K562 (cell line): ENCODE measurements around the gene GRIK5. TPM values are rescaled to one million over a fixed set of nuclear protein-coding genes. Genes with fewer than 3 reads are reported as not detected.

Source experiments
- CHD1 ChIP-seq: fragments of 200-600 bp; sonication (generic); IDR thresholded peaks from one replicate; pipeline ENCODE4 v1.6.1; 2012; ENCODE audit warnings: mild to moderate bottlenecking, moderate library complexity, low read length, inconsistent platforms
- CHD4 ChIP-seq: fragments of 200-600 bp; sonication (generic); IDR thresholded peaks from 3 replicates; pipeline ENCODE4 v1.6.1; 2012; ENCODE audit warnings: low read depth, mild to moderate bottlenecking, mixed read lengths, low read length, inconsistent platforms; ENCODE audit not compliant: insufficient read depth, insufficient replicate concordance, poor library complexity, severe bottlenecking
- CREB3 ChIP-seq: fragments of 450-650 bp; conservative IDR thresholded peaks from 2 replicates; pipeline ENCODE4 v1.6.1; 2016; ENCODE audit warnings: missing genetic modification characterization, low read depth, mild to moderate bottlenecking, missing compliant biosample characterization, moderate library complexity
- CREB5 ChIP-seq: fragments of 250-450 bp; sonication (Bioruptor Pico); IDR thresholded peaks from 2 replicates; pipeline ENCODE4 v1.5.0; 2020; ENCODE audit warnings: mild to moderate bottlenecking
- CXXC5 ChIP-seq: fragments of 250-450 bp; sonication (Bioruptor Pico); IDR thresholded peaks from 2 replicates; pipeline ENCODE4 v1.8.0; 2022; ENCODE audit warnings: inconsistent platforms, mild to moderate bottlenecking, moderate library complexity
- HOMEZ ChIP-seq: fragments of 250-450 bp; sonication (Bioruptor Pico); IDR thresholded peaks from 2 replicates; pipeline ENCODE4 v1.4.0; 2020; ENCODE audit warnings: mild to moderate bottlenecking, moderate library complexity
- MAFG ChIP-seq: fragments of 450-650 bp; conservative IDR thresholded peaks from 2 replicates; pipeline ENCODE4 v1.6.1; 2016; ENCODE audit warnings: missing genetic modification characterization, missing compliant biosample characterization
- MCM5 ChIP-seq: fragments of 450-650 bp; IDR thresholded peaks from 2 replicates; pipeline ENCODE4 v1.6.1; 2016; ENCODE audit warnings: low read depth
- NCOA6 ChIP-seq: fragments of 450-650 bp; IDR thresholded peaks from 2 replicates; pipeline ENCODE4 v1.6.1; 2017; ENCODE audit warnings: mild to moderate bottlenecking
- PTBP1 ChIP-seq: fragments of 200-400 bp; formaldehyde crosslinking; IDR thresholded peaks from 2 replicates; pipeline ENCODE4 v1.6.1; 2017; ENCODE audit warnings: low read depth, low read length
- RFX1 ChIP-seq: fragments of 450-650 bp; IDR thresholded peaks from 2 replicates; pipeline ENCODE4 v1.6.1; 2016; ENCODE audit warnings: mild to moderate bottlenecking, moderate library complexity
- SRSF7 ChIP-seq: fragments of 200-400 bp; formaldehyde crosslinking; optimal IDR thresholded peaks from 2 replicates; pipeline ENCODE3; 2017; ENCODE audit warnings: mild to moderate bottlenecking, low read depth, low read length
- THRAP3 ChIP-seq: fragments of 450-650 bp; IDR thresholded peaks from 2 replicates; pipeline ENCODE4 v1.6.1; 2016; ENCODE audit warnings: mild to moderate bottlenecking, inconsistent platforms, borderline replicate concordance
- TOE1 ChIP-seq, 2 experiments: fragments of 450-650 bp in 1 of 2; sonication (generic) in 1 of 2; formaldehyde crosslinking in 1 of 2; IDR thresholded peaks; 2 replicates each; pipeline versions ENCODE4 v1.7.1 to v1.8.0; 2016 to 2022; ENCODE audit warnings: borderline replicate concordance in 2 of 2, mild to moderate bottlenecking in 2 of 2, antibody characterized with exemption in 1 of 2, inconsistent platforms in 1 of 2, low read depth in 1 of 2, missing genetic modification reagents in 1 of 2, moderate library complexity in 1 of 2
- ZKSCAN3 ChIP-seq: fragments of 250-450 bp; sonication (Bioruptor Pico); IDR thresholded peaks from 2 replicates; pipeline ENCODE4 v1.4.0; 2020
- ZNF143 ChIP-seq: sonication (generic); formaldehyde crosslinking; IDR thresholded peaks from 2 replicates; pipeline ENCODE4 v1.9.0; 2022; ENCODE audit warnings: mild to moderate bottlenecking, missing genetic modification reagents
- ZNF184 ChIP-seq: sonication (generic); formaldehyde crosslinking; IDR thresholded peaks from 2 replicates; pipeline ENCODE4 v1.5.0; 2020; ENCODE audit warnings: missing genetic modification reagents
- ZNF561 ChIP-seq: fragments of 450-650 bp; formaldehyde crosslinking; conservative IDR thresholded peaks from 2 replicates; pipeline ENCODE4 v1.4.0; 2020; ENCODE audit warnings: mild to moderate bottlenecking, moderate library complexity
- ZNF609 ChIP-seq: sonication (generic); formaldehyde crosslinking; IDR thresholded peaks from 2 replicates; pipeline ENCODE4 v1.8.1; 2023; ENCODE audit warnings: missing genetic modification reagents, mild to moderate bottlenecking, borderline replicate concordance
- polyA plus RNA-seq, 8 experiments: library from polyadenylated mRNA; depleted of rRNA in 4 of 8; stranded (reverse) in 5 of 8; unstranded in 3 of 8; fragments of >200 nt; fragmentation: Nextera tagmentation in 2 of 8; fragmentation: Illumina TruSeq in 1 of 8; extraction: Ambion mirVana in 2 of 8; extraction: Trizol in 1 of 8; gene quantifications; 2 replicates each; pipeline versions ENCODE4 v1.2.1 to v1.2.3, GENCODE V29; 2011 to 2014; ENCODE audit warnings: inconsistent platforms in 1 of 8, missing spikeins in 1 of 8
- total RNA-seq, 7 experiments: library from RNA; depleted of rRNA in 6 of 7; stranded (reverse); fragments of >200 nt in 6 of 7; fragmentation: Illumina TruSeq in 2 of 7; extraction: Trizol in 2 of 7; gene quantifications; 2 replicates each; pipeline versions ENCODE4 v1.2.1 to v1.2.3, GENCODE V29; 2011 to 2021; ENCODE audit warnings: low replicate concordance in 1 of 7

The GRIK5 gene
- total and polyA plus RNA-seq, 9 of the 15 experiments (the other 6 are each of a cell fraction or from before 2014, with no cell fraction given), result 0.04 to 0.55 (median 0.27) TPM; not detected in 2

GRCh38 chr19:42075616-42076379 lies 5.8 kb upstream of the GRIK5 start, which contains the start of gene ZNF574 (continued):
- TF ChIP-seq ZNF561 (CRISPR knock-in tag), result no peak
- no peak for TF ChIP-seq MCM5
- no peak for TF ChIP-seq SRSF7
- no peak for TF ChIP-seq PTBP1
- TF ChIP-seq TOE1 (IDR thresholded peaks at IDR 0.05; ENCODE audit: borderline replicate concordance), result no peak
- no peak for TF ChIP-seq TOE1 (CRISPR knock-in tag; IDR thresholded peaks at IDR 0.05; ENCODE audit: borderline replicate concordance, low read depth)
- TF ChIP-seq MAFG (tag), result no peak
- no peak for TF ChIP-seq ZNF609
- peak; percentile 72; the same call in 1 of the 2 replicates for TF ChIP-seq CREB5
- TF ChIP-seq CXXC5 (CRISPR knock-in tag), result peak; percentile 90
- no peak for TF ChIP-seq ZNF184 (CRISPR knock-in tag)
- TF ChIP-seq CHD4, result no peak
- no peak for TF ChIP-seq CREB3 (tag)
- TF ChIP-seq NCOA6, result peak; percentile 46; the same call in 1 of the 2 replicates
- no peak for TF ChIP-seq HOMEZ (CRISPR knock-in tag)
- TF ChIP-seq THRAP3, result no peak
- no peak for TF ChIP-seq CHD1
- TF ChIP-seq ZKSCAN3 (CRISPR knock-in tag), result no peak
- TF ChIP-seq ZNF143 (CRISPR knock-in tag), result no peak
- TF ChIP-seq RFX1, result no peak; the same call in 1 of the 2 replicates
